HG03066 (cell line): ENCODE measurements around the gene CRHR2.
"Not testable (repeated sequence)": the region's sequence is repeated elsewhere in the genome, so short reads cannot be mapped to it uniquely, and the experiment has no call there.

Experiments used
- ATAC-seq: cut with Tn5 transposase; IDR thresholded peaks from one replicate; pipeline ENCODE4 v1.9.1; 2021; ENCODE audit warnings: low read depth; ENCODE audit not compliant: unreplicated experiment

CRHR2 gene

DNA sequence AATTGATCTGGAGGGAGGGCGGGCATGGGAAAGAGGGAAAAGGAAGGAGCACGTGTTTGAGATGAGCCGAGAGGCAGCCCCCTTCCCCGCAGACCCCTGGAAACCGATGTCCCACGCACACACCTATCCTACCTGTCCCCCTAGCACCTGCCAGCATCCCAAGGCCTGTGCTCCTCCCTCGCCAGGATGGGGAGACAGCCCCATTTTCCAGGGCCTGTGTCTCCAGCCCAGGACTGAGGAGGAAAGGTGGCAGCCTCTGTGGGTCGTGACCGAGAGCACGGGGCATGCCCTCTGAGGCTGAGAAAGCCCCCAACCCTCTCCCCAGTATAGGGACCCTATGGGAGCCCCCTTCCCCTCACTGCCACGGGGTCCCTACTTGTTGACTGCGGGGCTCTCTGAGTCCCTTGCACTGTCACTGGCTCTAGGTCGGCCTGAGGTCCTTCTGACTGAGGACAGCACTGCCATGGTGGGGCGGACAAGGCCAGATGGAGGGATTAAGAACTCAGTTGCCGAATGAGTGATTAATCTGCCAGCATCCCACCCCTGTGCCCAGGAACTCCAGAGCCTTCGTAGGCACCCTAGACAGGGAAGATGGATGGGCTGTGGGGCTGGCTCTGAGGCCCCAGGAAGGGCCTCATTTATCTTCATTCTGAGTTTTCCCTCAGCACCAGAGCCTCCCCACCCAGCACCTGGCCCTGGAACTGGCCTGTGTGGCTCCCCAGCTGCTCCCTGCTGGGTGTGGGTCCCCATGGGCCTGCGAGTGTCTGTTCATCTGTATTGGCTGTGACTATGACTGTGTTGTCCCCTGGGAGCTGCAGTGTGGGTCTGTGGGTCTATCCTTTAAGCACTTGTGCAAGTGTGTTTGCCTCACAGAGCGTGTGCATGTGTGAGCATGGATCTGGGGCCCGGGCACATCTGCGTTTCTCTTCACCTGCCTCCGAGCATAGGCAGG, 26.0 kb downstream of the CRHR2 start:
- ATAC-seq = no peak

DNA sequence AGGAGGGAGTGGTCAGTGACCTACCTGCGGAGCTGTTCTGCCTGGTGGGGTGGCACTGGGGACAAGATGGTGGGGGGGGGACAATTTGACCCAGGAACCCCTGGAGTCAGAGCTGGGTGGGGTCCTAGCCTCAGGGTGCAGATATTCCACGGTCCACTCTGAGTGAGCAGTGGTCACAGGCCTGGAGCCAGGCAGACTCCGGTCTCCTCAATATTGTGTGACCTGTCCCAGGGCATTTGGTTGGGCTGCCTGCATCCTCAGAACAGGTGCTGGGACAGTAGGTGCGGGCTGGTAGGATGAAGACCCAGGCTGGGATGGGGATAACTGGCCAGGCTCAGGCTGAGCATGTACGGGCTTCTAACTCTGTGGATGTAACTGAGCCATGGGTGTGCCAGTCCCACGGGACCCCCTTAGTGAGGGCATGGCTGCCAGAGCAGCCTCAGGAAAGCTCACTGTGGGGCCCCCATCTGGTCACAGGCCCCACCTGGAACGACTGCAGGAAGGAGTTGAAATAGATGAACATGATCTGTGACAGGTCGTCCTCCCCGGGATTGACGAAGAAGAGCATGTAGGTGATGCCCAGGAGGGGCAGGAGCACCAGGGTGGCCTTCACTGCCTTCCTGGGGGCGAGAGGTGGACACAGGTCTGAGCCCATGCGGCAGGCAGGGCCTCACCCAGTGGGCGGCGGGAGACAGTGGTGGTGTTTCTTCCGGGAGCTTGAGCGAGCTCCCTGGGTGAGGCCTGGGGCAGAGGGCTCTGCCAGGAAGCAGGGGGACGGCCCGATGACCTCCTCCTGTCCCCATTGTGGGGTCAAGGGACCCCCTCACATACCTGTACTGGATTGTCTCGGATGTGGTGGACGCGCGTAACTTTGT, 26.9 kb downstream of the CRHR2 start:
- ATAC-seq = no peak

DNA sequence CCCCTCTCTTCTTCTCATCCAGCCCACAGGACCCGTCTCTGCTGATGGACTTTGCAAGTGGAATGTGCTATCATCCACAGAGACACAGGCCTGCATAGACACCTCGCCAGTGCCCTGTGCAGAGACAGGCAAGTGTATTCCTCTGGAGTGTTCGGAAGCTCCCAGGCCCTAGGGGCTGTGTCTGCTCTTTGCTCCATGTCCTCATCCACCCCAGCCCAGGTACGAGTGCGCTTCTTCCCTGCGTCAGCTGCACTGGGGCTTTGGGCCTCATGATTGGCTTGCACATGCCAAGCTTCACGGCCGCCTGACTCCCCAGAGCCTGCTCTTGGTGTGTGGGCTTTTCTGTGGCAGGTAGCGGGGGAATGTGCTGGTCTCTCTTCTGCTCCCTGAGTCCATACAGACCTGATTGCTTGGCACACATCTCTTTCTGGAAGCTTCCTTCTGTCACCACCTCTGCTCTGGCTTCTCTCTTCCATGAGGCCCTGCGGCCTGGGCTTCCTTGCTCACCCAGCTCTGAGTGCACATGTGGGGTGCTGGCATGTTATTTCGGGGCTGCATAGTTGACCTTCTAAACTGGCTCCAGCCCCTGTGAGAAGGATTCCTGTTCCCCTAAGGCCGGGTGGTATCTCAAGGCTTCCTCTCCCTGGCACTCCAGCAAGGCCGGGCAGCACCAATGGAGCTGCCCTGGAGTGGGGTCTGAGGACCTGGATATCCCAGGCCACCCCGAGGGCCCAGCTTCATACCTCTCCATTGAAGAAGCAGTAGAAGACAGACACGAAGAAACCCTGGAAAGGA, 27.8 kb downstream of the CRHR2 start:
- no peak for ATAC-seq

DNA sequence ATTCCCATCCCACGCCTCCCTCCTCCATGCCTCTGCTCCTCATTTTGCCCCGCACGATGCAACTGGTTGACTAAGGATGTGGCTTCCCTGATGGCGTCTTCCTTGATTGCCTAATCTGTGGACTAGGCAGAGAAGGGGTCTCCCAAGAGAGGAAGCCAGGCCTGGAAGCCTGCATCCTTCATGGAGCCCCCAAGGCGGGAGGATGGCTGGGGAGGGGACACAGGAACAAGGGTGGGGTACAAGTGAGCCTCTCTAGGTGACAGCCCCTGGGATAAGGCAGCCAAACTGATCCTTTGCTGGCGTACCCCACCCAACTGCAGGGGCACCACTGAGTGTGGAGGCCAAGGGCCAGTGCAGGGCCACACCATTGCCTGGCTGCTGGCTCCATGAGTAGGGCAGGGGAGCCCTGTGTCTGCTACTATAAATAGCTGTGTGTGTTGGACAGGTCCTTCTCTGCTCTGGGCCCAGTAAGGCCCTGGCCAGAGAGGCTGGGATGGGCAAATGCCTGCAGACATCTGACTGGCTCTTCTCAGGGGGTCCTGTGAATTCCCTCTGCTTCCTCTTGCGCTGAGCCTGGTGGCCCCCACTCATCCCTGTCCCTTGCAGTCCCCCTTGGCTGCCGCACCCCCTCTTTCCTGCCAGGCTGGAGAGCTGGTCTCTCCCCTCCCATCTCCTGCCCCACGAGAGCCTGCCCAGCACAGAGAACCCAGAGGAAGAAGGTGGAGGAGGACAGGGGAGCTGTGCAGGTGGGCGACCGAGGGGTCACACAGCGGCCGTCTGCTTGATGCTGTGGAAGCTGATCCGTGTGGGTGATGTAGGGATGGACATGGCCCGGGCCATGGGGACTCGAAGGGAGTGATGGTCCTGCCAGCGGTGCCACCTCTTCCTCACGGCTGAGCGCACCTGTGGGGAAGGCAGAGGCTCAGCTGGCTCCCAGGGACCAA, 29.3 kb downstream of the CRHR2 start:
- ATAC-seq = no peak

DNA sequence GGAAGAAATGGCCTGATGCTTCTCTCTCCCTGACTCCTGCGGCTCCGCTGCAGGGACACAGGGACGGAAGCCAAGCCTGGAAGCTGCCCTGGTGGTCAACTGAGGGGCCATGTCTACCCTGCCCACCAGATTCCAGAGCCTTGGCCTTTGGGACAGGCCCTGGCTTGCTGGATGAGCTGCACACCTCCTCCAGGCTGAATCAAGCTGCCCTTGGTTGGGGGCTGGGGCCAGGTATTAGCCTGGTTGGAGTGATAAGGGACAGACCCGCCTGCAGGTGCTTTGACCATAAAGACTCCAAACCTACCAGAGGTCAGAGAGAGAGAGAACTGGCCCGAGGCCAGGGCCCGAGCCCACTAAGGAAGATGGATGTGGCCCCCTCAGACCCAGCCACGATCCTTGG, 30.1 kb downstream of the CRHR2 start:
- no peak for ATAC-seq

DNA sequence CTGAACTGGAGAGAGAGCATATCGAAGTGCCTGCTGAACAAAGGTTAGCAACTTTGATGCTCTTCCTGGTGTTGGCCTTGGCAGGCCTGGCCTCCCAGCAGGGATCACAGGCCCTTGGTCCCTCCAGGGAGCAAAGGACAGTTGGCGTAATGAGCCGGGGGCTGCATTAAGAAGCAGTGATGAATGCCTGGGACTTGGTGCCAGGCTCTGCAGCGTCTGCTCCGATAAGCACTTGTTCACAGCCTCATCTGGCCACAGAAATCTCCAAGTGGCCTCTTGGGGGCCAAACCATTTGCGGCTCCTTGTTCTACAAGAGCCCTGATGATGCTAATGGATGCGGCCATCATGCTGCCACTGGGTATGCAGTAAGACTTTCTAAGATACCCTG, 31.8 kb downstream of the CRHR2 start:
- no peak for ATAC-seq

DNA sequence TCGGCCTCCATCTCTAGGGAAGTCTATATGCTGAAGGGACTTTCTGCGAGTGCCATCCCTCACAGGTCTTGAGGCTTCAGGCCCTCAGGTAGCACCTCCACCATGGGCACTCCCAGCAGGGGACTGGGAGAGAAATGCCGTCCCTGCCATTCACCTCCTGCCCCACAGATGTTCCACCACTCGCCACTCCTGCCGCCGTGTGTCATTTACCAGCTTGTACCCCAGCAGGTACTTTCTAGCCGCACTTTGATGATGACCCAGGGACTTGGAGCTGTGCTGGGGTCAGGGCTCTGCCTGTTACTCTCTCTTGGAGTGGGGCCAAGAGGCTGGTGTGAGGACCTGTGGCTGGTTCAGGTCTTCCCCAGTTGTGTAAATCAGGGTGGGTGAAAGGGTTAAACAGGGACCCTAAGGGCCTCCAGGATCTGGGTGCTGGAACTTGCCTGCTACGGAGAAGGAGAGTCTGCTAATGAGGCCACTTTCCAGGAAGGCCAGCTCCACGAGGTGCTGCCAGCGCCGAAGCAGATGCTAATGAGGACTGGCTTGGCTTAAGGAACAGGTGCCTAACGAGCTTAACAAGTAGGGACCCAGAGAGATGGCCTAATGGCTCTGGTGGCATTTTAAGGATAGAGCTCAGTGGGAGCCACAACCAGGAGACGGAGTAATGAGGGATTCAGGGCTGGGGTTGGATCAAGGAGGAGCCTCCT, 32.4 kb downstream of the CRHR2 start:
- ATAC-seq = no peak

DNA sequence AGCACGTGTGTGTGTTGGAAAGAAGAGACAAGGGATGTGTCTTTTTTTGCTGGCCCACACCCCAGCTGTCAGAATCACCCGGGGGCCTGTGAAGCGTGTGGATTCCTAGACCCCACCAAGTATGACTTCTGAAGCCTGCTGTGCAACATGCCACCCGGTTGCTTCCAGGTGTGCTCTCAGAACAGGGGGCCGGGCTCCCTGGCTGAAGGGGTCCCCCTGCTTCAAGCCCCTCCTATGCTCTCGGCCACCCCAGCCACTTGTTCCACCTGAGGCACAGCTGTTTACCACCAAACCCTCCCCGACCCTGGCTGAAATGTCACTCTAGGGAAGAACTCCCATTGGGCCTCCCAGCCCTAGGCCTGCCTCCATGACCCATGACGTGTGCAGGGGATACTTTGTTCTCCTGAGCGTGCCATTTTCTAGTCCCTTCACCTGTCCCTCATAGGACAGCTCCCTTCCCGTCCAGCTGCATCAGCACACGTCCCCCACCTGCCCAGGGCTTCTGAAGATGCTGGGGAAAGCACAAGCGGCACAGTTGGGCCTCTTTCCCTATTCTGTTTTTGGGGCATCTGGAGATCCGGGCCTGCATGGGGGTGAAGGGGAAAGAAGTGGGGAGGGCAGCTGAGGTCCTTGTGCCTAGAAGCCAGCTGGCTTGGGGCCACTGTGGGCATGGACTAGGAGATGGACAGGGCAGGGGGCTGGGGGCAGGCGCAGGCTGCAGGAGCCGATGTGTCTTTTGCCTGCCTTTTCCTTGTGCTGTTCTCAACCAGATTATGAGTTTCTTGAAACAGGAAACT, 33.3 kb downstream of the CRHR2 start:
- no peak for ATAC-seq

DNA sequence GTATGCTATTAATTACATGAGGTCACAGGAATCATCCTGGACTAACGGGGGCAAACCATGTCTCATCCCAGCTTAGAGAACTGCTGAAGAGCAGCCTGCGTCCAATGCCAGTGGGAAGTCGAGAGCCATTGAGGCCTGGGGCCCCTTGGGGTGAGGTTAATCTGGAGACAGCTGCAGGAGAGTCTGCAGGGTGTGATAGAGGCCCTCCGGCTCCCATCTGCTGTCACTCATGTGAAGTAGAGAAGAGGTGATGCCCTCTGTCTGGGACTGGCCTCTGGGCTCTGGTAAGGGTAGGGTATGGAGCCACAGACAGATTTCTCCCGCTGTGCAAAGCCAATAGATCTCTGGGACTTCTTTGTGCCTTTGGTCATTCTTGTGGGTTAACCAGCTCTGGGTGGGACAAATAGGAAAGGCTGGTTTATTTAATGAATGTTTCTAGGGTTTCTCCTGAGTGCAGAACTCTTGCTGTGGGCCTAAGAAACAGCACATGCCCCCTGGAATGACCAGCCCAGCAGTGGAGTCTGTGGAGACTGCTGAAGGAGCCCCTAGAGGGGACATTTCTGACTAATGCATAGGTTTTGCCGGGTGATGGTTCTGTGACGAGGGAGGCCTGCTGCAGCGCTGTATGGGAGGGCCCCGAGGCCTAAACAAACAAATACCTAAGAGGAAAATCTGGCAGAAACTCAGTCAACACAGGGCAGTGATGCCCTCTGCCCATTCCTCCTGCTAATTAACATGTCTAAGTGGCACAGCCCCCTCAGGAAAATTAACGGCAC, 34.5 kb downstream of the CRHR2 start:
- ATAC-seq = no peak

DNA sequence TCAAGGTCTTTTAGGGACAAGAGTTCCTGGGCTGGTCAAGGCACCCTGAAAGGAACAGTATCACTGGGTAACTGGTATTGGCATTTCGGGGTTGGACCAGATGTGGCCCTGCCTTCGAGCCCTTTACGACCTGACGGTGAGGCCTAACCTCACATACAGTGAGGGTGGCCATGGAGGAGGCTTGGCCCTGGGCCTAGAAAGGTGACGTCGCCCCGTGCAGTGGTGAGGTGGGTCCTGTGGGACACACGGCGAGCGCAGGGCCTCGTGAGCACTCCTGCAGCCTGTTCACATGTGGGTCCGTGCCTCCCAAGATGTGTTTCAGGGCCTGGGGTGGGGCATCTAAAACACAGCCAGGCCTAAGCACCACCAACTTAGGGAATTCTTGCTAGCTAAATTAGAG, 36.1 kb downstream of the CRHR2 start:
- ATAC-seq = no peak

DNA sequence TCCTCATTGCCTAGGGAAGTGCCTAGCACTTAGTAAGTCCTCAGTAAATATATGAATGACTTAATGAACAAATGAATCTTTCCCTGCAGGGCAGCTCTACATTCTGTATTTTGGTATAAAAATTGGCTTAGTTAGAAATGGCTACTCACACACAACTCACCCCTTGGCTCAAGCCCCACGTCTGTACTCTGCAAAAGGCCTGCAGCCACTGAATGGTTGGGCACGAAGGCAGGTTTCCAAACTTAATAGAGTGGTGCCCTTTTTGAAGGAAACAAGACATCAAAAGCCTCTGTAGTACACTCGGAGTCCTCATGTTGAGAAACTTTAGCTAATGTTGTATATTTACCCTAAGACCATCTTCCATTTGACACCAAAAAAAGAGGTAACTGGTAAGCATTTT, 36.6 kb downstream of the CRHR2 start:
- no peak for ATAC-seq

DNA sequence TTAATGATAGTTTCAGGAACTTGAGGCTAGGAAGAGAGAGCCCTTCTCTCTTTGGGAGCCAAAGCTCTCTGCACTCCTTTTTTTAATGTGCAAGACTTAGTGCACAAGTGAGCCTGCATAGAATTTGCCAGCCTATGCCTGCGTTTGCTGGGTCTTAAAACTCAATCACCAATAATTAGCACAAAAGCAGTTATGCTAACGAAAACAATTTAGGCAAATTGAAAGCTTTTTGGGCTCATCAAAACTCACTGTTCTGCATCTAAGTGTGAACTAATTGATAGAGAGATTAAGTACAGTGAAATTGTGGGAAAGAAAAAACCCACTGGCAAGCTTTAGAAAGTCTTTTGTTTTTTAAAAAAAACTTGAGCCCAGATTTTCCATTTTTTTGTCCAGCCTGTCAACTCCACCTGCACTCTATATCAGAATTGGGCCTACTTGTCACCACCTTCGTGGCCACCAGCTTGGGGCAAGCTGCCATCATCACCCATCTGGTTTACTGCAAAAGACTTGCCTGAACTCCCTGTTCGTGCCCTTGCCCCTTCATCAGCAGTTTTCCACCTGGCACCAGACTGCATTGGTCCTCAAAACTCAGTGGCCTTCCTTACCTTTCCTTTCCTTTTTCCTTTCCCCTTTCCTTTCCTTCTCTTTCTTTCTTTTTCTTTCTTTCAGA, 37.8 kb downstream of the CRHR2 start:
- no peak for ATAC-seq

DNA sequence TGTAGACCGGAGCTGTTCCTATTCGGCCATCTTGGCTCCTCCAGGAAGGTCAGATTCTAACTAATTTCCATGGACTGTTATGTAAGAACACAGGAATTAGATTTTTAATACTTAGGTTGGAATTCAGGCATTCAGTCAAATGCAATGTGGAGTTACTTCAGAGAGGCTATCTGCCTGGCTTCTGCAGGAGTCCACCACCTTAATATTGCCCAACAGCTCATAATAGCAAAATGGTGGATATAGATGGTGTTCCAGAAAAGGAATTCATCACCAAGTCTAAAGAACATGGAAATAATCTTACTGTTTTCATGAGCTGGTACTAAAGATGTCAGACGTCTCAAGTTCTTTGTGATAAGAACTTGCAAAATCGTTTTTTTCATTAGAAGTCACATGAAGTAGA, 39.5 kb downstream of the CRHR2 start:
- ATAC-seq = no peak

DNA sequence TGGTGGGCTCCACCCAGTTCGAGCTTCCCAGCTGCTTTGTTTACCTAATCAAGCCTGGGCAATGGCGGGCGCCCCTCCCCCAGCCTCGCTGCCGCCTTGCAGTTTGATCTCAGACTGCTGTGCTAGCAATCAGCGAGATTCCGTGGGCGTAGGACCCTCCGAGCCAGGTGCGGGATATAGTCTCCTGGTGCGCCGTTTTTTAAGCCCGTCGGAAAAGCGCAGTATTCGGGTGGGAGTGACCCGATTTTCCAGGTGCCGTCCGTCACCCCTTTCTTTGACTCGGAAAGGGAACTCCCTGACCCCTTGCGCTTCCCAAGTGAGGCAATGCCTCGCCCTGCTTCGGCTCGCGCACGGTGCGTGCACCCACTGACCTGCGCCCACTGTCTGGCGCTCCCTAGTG, 39.9 kb downstream of the CRHR2 start:
- ATAC-seq = not testable (repeated sequence)

DNA sequence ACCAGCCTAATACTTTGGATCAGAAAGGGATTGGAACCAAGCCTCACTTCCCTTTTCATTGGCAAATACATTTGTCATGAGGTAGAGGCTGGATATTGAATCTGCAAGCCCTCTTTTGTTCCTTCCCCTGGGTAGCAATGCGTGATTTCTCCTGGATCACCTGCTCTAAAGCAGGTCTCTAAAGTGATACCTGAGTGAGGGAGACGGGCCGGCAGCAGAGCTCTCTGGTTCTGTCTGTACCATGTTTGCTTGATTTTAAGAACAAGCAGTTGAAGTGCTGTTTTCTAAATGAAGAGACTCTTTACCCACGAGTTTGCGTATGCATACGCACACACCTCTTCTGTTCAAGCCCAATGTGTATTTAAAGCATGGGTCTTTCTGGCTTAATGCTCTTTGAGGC, 46.5 kb downstream of the CRHR2 start:
- no peak for ATAC-seq

DNA sequence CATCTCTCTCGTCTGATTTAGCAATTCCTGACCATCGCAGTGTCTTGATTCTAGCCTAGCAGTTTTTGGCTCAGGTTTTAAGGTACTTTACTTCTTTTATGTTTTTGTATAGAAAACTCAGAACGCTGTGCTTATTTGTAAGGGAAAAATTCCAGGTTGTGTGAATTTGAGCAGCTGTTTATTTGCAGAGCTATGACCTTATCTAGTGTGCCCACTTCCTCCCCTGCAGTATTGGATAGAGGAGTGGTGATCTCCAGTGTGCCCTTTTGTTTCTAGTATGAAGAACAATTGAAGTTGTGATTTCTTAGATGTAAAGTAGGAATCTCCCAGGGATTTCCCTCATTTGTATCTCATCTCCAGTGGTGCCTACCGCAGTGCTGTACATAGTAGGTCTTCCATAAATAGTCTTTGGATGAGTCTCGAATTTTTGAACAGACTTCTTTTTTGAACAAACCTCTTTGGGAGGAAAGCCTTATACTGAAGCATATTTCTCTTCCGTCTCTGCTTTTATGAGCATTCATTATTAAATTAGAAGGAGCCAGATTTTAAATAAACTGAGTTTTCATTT, 47.5 kb downstream of the CRHR2 start:
- ATAC-seq = no peak

DNA sequence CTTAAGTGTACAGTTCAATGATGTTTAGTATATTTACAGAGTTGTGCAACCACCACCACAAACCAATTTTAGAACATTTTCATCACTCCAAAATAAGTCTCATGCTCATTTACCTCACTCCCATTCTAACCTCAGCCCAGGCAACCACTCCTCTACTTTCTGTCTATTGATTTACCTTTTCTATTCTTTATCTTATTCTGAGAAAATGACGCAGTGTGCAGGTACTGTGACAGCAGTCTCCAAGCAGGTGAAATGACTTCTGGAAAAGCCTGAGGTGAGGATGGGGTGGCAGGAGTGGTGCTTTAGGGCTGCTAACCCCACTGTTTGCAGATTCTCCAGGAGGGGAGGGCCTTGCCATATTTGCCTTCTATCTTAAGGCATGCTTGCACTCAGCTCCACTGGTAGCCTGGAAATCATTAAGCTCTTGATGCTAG, 48.0 kb downstream of the CRHR2 start:
- no peak for ATAC-seq
